HL-60 (cell line): Measurements from ENCODE around the gene GLRA3.

Experiments used
- GABPA ChIP-seq: IDR thresholded peaks from 2 replicates; pipeline ENCODE4 v1.6.1; 2012; ENCODE audit warnings: low read depth
- POLR2AphosphoS5 ChIP-seq: IDR thresholded peaks from 2 replicates; pipeline ENCODE4 v1.6.1; 2012; ENCODE audit warnings: low read depth
- REST ChIP-seq: IDR thresholded peaks from 2 replicates; pipeline ENCODE4 v1.6.1; 2012; ENCODE audit warnings: low read depth; ENCODE audit not compliant: insufficient replicate concordance
- SPI1 ChIP-seq: IDR thresholded peaks from 2 replicates; pipeline ENCODE4 v1.6.1; 2012; ENCODE audit warnings: low read depth, mild to moderate bottlenecking, borderline replicate concordance
- TF ChIP-seq, protein P1 (sequence below): IDR thresholded peaks from one replicate; pipeline ENCODE4 v1.5.1; 2011; ENCODE audit warnings: low read length, control low read depth, inconsistent platforms; ENCODE audit not compliant: insufficient read depth

DNA sequence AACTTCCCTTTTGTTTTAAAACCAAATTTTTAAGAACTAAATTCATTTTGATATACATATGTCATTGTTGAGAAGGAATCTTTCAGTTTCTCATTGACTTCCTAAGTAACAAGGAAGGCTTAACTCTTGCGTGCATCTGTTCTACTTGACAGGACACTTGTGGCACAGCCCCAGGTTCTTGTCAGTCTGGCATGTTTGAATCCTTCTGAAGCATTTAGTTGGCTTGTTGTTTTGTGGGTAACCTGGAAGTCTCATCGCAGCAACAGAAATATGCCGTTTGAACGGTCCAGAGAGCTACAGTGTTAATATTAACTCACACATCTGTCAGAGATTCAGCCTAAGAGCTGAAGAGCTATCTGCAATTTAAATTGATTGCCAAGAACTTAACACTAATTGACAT lies 76.0 kb downstream of the GLRA3 start:
- TF ChIP-seq, protein P1, sequence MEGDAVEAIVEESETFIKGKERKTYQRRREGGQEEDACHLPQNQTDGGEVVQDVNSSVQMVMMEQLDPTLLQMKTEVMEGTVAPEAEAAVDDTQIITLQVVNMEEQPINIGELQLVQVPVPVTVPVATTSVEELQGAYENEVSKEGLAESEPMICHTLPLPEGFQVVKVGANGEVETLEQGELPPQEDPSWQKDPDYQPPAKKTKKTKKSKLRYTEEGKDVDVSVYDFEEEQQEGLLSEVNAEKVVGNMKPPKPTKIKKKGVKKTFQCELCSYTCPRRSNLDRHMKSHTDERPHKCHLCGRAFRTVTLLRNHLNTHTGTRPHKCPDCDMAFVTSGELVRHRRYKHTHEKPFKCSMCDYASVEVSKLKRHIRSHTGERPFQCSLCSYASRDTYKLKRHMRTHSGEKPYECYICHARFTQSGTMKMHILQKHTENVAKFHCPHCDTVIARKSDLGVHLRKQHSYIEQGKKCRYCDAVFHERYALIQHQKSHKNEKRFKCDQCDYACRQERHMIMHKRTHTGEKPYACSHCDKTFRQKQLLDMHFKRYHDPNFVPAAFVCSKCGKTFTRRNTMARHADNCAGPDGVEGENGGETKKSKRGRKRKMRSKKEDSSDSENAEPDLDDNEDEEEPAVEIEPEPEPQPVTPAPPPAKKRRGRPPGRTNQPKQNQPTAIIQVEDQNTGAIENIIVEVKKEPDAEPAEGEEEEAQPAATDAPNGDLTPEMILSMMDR: no peak
- no peak for TF ChIP-seq REST
- no peak for TF ChIP-seq POLR2AphosphoS5
- no peak for TF ChIP-seq SPI1
- no peak for TF ChIP-seq GABPA
